Measurements from ENCODE around the gene ZBTB34. TPM values are rescaled to one million over a fixed set of nuclear protein-coding genes. Genes with fewer than 3 reads are reported as not detected.

ZBTB34 gene
- total RNA-seq, 1 donor, result 7.6 TPM

DNA sequence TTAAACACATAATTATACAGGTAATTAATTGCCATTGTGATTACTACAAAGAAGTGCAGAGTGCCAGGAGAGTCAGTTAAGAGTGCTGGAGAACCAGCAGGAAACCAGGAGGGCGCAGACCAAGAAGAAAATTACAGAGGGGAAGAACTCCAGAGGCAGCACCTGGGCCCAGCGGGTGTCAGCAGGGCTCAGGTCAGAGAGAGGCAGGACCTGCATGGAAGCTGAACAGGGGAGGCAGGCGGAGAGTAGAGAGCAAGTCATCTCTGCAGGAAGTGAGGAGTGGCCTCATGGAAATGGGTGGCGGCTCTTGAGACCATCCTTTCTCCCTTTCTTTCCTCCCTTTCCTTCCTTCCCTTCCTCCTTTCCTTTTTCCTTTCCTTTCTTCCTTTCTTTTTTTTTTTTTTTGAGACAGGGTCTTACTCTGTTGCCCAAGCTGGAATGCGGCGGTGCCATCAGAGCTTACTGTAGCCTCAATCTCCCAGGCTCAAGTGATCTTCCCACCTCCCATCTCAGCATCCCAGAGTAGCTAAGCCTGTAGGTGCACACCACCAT is 4.0 kb upstream of the ZBTB34 start:
- H3K9me3 ChIP-seq (ENCODE audit: low read depth, low read length), result no peaks in the 10 kb centered on the region
- H3K27ac ChIP-seq (ENCODE audit: low read depth, low read length), result no peak overlapping the region
- peaks cover 7% of the 10 kb centered on the region for H3K79me2 ChIP-seq (ENCODE audit: insufficient read depth, low read length)
- no peak overlapping the region for H2AFZ ChIP-seq (ENCODE audit: low read length)
- H3K36me3 ChIP-seq (ENCODE audit: insufficient read depth, low read length), result no peaks in the 10 kb centered on the region
- peaks cover 58% of the 10 kb centered on the region for H3K27me3 ChIP-seq (ENCODE audit: insufficient read depth, low read length)
- no peak for DNase-seq (ENCODE audit: insufficient read length, low spot score, missing footprints)
- H4K20me1 ChIP-seq (ENCODE audit: insufficient read depth, low read length), result peaks cover under 1% of the 10 kb centered on the region
- peaks cover 10% of the 10 kb centered on the region for H3K4me1 ChIP-seq (ENCODE audit: insufficient read depth, low read length)
- TF ChIP-seq, protein P1, sequence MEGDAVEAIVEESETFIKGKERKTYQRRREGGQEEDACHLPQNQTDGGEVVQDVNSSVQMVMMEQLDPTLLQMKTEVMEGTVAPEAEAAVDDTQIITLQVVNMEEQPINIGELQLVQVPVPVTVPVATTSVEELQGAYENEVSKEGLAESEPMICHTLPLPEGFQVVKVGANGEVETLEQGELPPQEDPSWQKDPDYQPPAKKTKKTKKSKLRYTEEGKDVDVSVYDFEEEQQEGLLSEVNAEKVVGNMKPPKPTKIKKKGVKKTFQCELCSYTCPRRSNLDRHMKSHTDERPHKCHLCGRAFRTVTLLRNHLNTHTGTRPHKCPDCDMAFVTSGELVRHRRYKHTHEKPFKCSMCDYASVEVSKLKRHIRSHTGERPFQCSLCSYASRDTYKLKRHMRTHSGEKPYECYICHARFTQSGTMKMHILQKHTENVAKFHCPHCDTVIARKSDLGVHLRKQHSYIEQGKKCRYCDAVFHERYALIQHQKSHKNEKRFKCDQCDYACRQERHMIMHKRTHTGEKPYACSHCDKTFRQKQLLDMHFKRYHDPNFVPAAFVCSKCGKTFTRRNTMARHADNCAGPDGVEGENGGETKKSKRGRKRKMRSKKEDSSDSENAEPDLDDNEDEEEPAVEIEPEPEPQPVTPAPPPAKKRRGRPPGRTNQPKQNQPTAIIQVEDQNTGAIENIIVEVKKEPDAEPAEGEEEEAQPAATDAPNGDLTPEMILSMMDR (IDR thresholded peaks at IDR 0.05; ENCODE audit: extremely low read depth, low read depth, low read length), result no peak
- no peak overlapping the region for H3K4me3 ChIP-seq (ENCODE audit: insufficient read depth, low read length)
- H3K4me2 ChIP-seq (ENCODE audit: insufficient read depth, low read length), result no peak overlapping the region

DNA sequence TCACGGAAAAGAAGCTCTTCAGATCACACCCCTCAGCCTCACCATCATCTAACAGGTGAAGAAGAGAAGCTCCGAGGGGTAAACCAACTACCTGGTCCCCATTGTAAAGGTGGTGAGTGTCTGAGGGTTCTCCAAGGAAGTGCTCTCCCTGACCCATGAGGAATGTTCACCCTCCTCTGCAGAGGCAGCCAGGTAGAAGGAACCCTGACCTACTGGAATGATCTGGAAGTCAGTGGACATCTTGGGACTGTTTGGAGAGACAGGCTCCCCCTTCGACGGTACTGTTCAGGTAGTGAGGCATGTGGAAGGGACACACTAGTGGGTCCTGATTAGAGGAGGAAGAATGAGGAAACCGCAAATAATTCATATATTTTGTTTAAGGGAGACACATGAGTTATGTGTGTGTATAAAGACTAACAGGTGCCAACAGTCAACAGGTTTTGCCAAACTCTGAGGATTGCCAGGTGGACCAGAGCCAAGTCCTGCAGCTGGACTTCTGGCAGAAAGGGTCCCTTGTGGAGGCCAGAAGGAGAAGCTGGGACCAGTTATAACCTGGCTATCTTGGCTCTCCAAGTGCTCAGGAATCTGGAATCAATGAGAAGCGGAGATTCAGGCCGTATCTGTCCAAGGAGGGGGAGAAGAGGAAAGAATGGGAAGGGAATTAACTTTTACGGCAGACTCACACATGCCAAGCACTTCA is 3.0 kb upstream of the ZBTB34 start:
- DNase-seq (ENCODE audit: insufficient read length, low spot score, missing footprints), result no peak
- Histone ChIP-seq H3K4me1 (ENCODE audit: insufficient read depth, low read length) (peaks cover 20% of the 10 kb centered on the region), H3K79me2 (ENCODE audit: insufficient read depth, low read length) (peaks cover 17% of the 10 kb centered on the region), H3K4me3 (ENCODE audit: insufficient read depth, low read length) (no peak overlapping the region), H4K20me1 (ENCODE audit: insufficient read depth, low read length) (peaks cover 10% of the 10 kb centered on the region), H3K36me3 (ENCODE audit: insufficient read depth, low read length) (no peaks in the 10 kb centered on the region), H3K4me2 (ENCODE audit: insufficient read depth, low read length) (no peak overlapping the region), H2AFZ (ENCODE audit: low read length) (no peak overlapping the region), H3K27me3 (ENCODE audit: insufficient read depth, low read length) (peaks cover 47% of the 10 kb centered on the region), H3K9me3 (ENCODE audit: low read depth, low read length) (no peaks in the 10 kb centered on the region), H3K27ac (ENCODE audit: low read depth, low read length) (no peak overlapping the region)
- TF ChIP-seq, protein P1 (IDR thresholded peaks at IDR 0.05; ENCODE audit: extremely low read depth, low read depth, low read length), result no peak

DNA sequence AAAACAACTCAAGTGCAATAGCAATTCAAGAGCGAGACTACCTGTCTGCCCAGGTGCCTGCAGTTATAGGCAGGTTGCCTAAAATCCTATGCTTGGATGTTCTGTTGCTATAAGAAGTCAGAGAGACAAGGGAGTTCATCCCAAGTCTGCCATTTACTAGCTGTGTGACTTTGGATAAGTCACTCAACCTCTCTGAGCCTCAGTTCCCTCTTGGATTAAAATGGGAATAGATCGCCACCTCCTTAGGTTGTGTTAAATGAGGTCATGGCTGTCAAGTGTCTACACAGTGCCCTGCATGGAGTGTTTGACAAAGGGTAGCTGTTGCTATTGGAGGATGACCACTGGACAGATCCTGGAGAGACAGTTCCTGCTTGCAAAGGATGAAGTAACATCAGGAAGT is 1.3 kb upstream of the ZBTB34 start:
- no peak for DNase-seq (ENCODE audit: insufficient read length, low spot score, missing footprints)
- H3K9me3 ChIP-seq (ENCODE audit: low read depth, low read length), result no peaks in the 10 kb centered on the region
- no peak overlapping the region for H3K4me3 ChIP-seq (ENCODE audit: insufficient read depth, low read length)
- H3K79me2 ChIP-seq (ENCODE audit: insufficient read depth, low read length), result peaks cover 34% of the 10 kb centered on the region
- H3K27ac ChIP-seq (ENCODE audit: low read depth, low read length), result no peak overlapping the region
- peaks cover 19% of the 10 kb centered on the region for H4K20me1 ChIP-seq (ENCODE audit: insufficient read depth, low read length)
- peaks cover 19% of the 10 kb centered on the region for H3K4me1 ChIP-seq (ENCODE audit: insufficient read depth, low read length)
- H3K36me3 ChIP-seq (ENCODE audit: insufficient read depth, low read length), result peaks cover 6% of the 10 kb centered on the region
- H2AFZ ChIP-seq (ENCODE audit: low read length), result no peak overlapping the region
- H3K27me3 ChIP-seq (ENCODE audit: insufficient read depth, low read length), result peaks cover 38% of the 10 kb centered on the region
- TF ChIP-seq, protein P1 (IDR thresholded peaks at IDR 0.05; ENCODE audit: extremely low read depth, low read depth, low read length), result no peak
- no peak overlapping the region for H3K4me2 ChIP-seq (ENCODE audit: insufficient read depth, low read length)

DNA sequence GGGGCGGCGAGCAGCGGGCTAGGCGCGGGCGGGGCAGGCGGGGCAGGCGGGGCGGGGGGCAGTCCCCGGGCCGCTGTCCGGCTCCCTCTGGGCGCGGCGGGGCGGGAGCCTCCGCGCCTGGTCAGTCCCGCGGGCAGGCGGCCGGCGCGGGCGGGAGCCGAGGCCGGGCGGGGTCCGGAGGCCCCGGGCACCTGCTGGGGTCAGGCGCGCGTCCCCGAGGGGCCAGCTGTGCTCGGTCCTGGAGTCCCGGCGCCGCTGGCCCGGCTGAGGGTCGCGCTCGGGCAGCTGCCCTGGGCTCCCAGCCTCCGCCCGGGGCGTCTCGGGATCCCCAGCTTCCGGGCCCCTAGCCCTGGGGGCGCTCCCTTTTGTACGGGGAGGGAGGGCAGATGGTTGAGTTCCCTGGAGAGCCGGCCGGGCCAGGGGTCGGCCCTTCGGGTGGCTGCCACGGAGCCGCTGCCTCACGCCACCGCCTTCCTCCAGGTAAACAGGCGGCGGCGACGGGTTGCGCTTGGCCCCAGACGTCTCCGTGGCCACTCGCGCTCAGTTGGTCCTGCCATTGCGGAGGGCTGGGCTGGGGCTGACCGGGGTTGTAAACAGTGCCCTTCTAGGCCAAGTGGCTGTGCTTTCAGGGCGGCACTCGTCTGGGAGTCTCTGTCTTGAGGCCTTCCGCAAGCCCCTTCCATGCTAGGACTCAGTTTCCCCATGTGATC is 473 bp downstream of the ZBTB34 start:
- Histone ChIP-seq H3K36me3 (ENCODE audit: insufficient read depth, low read length) (peaks cover 18% of the 10 kb centered on the region), H3K27me3 (ENCODE audit: insufficient read depth, low read length) (peaks cover 30% of the 10 kb centered on the region), H3K9me3 (ENCODE audit: low read depth, low read length) (no peaks in the 10 kb centered on the region), H3K4me1 (ENCODE audit: insufficient read depth, low read length) (peaks cover 19% of the 10 kb centered on the region), H3K27ac (ENCODE audit: low read depth, low read length) (peak overlapping the region; percentile 21), H4K20me1 (ENCODE audit: insufficient read depth, low read length) (peaks cover 19% of the 10 kb centered on the region), H3K4me2 (ENCODE audit: insufficient read depth, low read length) (peak overlapping the region; percentile 85), H3K79me2 (ENCODE audit: insufficient read depth, low read length) (peaks cover 52% of the 10 kb centered on the region), H3K4me3 (ENCODE audit: insufficient read depth, low read length) (peak overlapping the region; percentile 86), H2AFZ (ENCODE audit: low read length) (peak overlapping the region; percentile 71)
- DNase-seq (ENCODE audit: insufficient read length, low spot score, missing footprints), result peak; percentile 92
- TF ChIP-seq, protein P1 (IDR thresholded peaks at IDR 0.05; ENCODE audit: extremely low read depth, low read depth, low read length), result no peak
